ENCODE measurements around the gene ACVR1C.

The ACVR1C gene

DNA sequence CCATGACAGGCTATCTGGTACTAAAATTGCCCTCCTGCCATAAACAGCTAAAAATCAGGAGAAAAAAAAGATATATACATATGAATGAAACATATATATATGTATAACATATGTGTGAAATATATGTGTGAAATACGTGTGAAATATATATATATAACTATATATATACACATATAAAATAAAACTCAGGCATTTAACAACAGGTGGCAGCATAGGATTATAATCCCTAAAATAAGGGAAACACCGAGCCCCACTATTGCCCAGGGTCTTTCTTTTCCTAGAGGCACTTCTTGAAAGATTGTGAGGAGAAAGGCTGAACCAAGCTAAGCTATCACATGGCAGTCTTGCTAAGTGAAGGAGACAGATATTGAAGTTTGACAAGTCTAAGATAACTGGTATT is 118.9 kb downstream of the ACVR1C start:
- H3K4me3 ChIP-seq (ENCODE audit: low read depth, low read length) = no peak overlapping the region
- TF ChIP-seq, protein P1, sequence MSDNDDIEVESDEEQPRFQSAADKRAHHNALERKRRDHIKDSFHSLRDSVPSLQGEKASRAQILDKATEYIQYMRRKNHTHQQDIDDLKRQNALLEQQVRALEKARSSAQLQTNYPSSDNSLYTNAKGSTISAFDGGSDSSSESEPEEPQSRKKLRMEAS (IDR thresholded peaks at IDR 0.05; ENCODE audit: low read depth, low read length) = no peak
- no peak for TF ChIP-seq MYC (IDR thresholded peaks at IDR 0.05; ENCODE audit: low read depth, low read length)
- no peak for TF ChIP-seq POLR2A (IDR thresholded peaks at IDR 0.05; ENCODE audit: extremely low read depth, insufficient read length)
- TF ChIP-seq, protein P2, sequence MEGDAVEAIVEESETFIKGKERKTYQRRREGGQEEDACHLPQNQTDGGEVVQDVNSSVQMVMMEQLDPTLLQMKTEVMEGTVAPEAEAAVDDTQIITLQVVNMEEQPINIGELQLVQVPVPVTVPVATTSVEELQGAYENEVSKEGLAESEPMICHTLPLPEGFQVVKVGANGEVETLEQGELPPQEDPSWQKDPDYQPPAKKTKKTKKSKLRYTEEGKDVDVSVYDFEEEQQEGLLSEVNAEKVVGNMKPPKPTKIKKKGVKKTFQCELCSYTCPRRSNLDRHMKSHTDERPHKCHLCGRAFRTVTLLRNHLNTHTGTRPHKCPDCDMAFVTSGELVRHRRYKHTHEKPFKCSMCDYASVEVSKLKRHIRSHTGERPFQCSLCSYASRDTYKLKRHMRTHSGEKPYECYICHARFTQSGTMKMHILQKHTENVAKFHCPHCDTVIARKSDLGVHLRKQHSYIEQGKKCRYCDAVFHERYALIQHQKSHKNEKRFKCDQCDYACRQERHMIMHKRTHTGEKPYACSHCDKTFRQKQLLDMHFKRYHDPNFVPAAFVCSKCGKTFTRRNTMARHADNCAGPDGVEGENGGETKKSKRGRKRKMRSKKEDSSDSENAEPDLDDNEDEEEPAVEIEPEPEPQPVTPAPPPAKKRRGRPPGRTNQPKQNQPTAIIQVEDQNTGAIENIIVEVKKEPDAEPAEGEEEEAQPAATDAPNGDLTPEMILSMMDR (IDR thresholded peaks at IDR 0.05; ENCODE audit: low read depth, low read length) = no peak
- no peak for DNase-seq (ENCODE audit: low read depth)

DNA sequence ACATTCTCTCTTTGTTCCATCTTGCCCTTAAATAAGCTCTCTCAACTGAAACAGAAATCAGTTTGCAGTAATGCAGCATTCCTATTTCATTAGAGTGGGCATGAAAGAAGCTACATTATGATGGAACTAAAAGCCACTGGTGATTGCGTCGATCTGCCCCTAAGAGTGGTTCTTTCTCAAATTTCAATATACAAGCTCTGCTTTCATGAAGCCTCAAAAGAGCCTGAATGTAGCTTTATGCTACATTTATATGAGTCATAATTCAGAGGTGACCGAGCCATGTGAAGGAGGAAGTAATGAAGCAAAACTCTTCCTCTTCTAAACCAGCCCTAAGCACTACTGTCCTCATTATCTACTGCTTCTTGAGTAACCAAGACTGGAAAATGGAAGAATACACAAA is 120.0 kb downstream of the ACVR1C start:
- peak; percentile 45 for DNase-seq (ENCODE audit: low read depth)
- no peak overlapping the region for H3K4me3 ChIP-seq (ENCODE audit: low read depth, low read length)
- TF ChIP-seq MYC (IDR thresholded peaks at IDR 0.05; ENCODE audit: low read depth, low read length) = no peak
- TF ChIP-seq POLR2A (IDR thresholded peaks at IDR 0.05; ENCODE audit: extremely low read depth, insufficient read length) = no peak
- TF ChIP-seq, protein P1 (IDR thresholded peaks at IDR 0.05; ENCODE audit: low read depth, low read length) = no peak
- TF ChIP-seq, protein P2 (IDR thresholded peaks at IDR 0.05; ENCODE audit: low read depth, low read length) = no peak

DNA sequence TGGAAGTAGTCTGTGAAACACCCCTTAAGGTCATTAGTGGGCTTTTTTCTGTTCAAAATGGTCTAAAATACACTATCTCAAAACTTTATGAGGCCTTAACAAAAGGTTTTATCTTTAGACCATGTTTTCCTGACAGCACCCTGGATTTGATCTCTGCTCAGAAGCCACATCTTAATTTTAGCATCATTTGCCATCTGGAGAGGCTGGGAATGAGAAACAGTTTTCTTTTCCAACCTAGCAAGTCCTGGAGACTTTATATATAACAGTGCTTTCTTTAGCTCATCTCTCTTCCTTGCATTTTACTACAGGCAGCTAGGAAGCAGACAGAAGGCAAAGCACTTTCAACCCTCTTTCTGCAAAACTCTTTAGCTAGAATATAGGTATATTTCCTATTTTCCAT is 122.1 kb downstream of the ACVR1C start:
- DNase-seq (ENCODE audit: low read depth) = no peak
- TF ChIP-seq MYC (IDR thresholded peaks at IDR 0.05; ENCODE audit: low read depth, low read length) (no peak), POLR2A (IDR thresholded peaks at IDR 0.05; ENCODE audit: extremely low read depth, insufficient read length) (no peak)
- TF ChIP-seq, protein P2 (IDR thresholded peaks at IDR 0.05; ENCODE audit: low read depth, low read length) = no peak
- TF ChIP-seq, protein P1 (IDR thresholded peaks at IDR 0.05; ENCODE audit: low read depth, low read length) = no peak
- H3K4me3 ChIP-seq (ENCODE audit: low read depth, low read length) = no peak overlapping the region

DNA sequence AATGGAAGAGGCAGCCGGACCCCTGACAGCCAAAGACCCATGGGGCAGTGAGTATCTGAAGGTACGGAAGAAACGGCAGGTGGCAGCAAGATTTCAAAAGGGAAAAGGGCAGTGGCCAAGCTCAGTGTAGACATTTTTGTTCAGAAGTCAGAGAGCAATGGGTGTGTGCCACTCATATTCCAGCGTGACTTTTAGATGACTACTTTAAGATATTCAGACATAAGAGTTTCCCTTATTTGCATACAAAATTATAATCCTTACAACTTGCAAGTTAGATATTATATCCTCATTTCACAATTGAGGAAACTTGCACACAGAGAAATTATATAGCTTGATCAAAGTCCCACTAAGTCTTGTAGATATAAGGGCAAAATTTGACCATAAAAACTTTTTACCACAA is 124.0 kb downstream of the ACVR1C start:
- DNase-seq (ENCODE audit: low read depth) = no peak
- no peak overlapping the region for H3K4me3 ChIP-seq (ENCODE audit: low read depth, low read length)
- TF ChIP-seq, protein P2 (IDR thresholded peaks at IDR 0.05; ENCODE audit: low read depth, low read length) = no peak
- TF ChIP-seq MYC (IDR thresholded peaks at IDR 0.05; ENCODE audit: low read depth, low read length) (no peak), POLR2A (IDR thresholded peaks at IDR 0.05; ENCODE audit: extremely low read depth, insufficient read length) (no peak)
- TF ChIP-seq, protein P1 (IDR thresholded peaks at IDR 0.05; ENCODE audit: low read depth, low read length) = no peak

DNA sequence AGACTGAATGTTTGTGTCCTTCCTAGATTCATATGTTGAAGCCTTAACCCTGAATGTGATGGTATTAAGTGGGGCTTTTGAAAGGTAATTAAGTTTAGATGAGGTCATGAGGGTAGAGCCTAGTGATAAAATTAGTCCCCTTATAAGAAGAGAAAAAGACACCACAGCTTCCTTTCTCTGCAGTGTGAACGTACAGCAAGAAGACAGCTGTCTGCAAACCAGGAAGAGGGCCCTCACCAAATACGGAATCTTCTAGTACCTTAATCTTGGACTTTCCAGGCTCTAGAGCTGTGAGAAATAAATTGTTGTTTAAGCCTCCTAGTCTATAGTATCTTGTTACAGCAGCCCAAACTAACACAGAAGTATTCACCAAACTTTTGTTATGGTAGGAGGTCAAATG is 127.6 kb downstream of the ACVR1C start:
- DNase-seq (ENCODE audit: low read depth) = no peak
- H3K4me3 ChIP-seq (ENCODE audit: low read depth, low read length) = no peak overlapping the region
- TF ChIP-seq, protein P1 (IDR thresholded peaks at IDR 0.05; ENCODE audit: low read depth, low read length) = no peak
- TF ChIP-seq, protein P2 (IDR thresholded peaks at IDR 0.05; ENCODE audit: low read depth, low read length) = no peak
- no peak for TF ChIP-seq POLR2A (IDR thresholded peaks at IDR 0.05; ENCODE audit: extremely low read depth, insufficient read length)
- TF ChIP-seq MYC (IDR thresholded peaks at IDR 0.05; ENCODE audit: low read depth, low read length) = no peak

DNA sequence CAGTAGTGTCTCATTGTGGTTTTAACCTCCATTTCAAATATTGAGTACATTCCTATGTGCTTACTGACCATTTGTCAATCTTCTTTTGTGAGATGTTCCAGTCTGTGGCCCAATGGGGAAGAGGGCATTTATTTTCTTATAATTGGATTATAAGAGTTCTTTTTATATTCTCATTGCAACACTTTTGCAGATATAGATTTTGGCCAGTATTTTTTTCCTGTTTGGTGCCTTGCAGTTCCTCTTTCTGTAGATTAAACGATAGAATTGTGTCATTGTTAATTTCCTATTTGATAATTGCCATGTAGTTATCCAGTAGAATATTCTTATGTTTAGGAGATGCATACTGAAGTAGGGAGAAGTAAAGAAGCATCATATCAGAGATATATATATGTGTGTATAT is 128.3 kb downstream of the ACVR1C start:
- no peak for TF ChIP-seq POLR2A (IDR thresholded peaks at IDR 0.05; ENCODE audit: extremely low read depth, insufficient read length)
- TF ChIP-seq, protein P2 (IDR thresholded peaks at IDR 0.05; ENCODE audit: low read depth, low read length) = no peak
- no peak for TF ChIP-seq MYC (IDR thresholded peaks at IDR 0.05; ENCODE audit: low read depth, low read length)
- TF ChIP-seq, protein P1 (IDR thresholded peaks at IDR 0.05; ENCODE audit: low read depth, low read length) = no peak
- H3K4me3 ChIP-seq (ENCODE audit: low read depth, low read length) = no peak overlapping the region
- DNase-seq (ENCODE audit: low read depth) = no peak

Data from NB4 (cell line).